Measurements from ENCODE around the gene CD83.
A peak's percentile ranks its signal among the peaks of the same experiment; 100 is the strongest.
"Not testable (repeated sequence)": the region's sequence is repeated elsewhere in the genome, so short reads cannot be mapped to it uniquely, and the experiment has no call there.

The CD83 gene, protein sequence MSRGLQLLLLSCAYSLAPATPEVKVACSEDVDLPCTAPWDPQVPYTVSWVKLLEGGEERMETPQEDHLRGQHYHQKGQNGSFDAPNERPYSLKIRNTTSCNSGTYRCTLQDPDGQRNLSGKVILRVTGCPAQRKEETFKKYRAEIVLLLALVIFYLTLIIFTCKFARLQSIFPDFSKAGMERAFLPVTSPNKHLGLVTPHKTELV

DNA sequence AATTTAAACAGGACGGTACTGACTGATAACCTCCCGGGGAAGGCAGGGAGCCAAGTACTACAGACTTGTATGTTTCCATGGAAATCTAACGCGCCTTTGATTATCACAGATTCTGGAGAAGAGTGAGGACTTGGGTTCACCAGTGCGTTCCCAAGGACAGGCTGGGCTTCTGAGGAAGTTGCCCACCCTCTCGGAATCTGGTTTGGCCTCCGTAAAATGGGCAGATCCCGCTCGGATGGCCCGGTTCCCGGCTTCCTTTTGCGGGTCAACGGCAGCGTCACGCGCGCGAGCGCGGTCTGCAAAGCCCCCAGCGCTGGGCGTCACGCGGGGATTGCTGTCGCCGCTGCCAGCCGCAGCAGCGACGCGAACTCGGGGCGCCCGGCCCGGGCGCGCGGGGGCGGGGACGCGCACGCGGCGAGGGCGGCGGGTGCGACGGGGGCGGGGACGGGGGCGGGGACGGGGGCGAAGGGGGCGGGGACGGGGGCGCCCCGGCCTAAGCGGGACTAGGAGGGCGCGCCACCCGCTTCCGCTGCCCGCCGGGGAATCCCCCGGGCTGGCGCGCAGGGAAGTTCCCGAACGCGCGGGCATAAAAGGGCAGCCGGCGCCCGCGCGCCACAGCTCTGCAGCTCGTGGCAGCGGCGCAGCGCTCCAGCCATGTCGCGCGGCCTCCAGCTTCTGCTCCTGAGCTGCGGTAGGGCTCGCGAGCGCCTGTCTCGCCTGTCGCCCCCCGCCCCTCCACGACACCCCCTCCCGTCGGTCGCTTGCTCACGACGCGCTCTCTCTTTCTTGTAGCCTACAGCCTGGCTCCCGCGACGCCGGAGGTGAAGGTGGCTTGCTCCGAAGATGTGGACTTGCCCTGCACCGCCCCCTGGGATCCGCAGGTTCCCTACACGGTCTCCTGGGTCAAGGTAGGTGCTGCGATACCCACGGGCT is at the start of gene CD83:
Gene CD83 (plus strand): TSS at position 615 of the 933 bp plus-strand sequence. CDS start 40 bp downstream, at position 655.
- peak; percentile 37 for DNase-seq (ENCODE audit: low read depth)

DNA sequence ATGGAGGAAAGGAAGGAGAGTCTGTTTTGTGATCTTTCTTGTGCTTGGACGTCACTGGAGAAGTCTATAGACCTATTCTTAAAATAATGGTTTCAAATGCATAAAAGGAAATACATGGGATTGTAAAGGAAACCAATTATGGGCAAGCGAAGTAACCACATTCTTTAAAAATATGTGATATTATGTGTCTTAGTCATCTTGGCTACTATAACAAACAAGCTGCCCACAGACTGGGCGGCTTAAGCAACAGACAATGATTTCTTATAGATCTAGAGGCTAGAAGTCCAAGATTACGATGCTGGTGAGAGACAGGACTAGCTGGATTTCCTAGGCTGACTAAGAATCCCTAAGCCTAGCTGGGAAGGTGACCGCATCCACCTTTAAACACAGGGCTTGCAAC is 49.4 kb upstream of the CD83 start:
- peak; percentile 98 for DNase-seq (ENCODE audit: low read depth)

DNA sequence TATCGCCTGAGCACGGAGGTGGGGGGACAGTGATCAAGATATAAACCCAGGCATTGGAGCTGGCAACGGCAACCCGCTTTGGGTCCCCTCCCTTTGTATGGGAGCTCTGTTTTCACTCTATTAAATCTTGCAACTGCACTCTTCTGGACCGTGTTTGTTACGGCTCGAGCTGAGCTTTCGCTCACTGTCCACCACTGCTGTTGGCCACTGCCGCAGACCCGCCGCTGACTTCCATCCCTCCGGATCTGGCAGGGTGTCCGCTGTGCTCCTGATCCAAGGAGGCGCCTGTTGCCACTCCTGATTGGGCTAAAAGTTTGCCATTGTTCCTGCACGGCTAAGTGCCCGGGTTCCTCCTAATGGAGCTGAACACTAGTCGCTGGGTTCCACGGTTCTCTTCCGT is 48.9 kb upstream of the CD83 start:
- no peak for DNase-seq (ENCODE audit: low read depth)

DNA sequence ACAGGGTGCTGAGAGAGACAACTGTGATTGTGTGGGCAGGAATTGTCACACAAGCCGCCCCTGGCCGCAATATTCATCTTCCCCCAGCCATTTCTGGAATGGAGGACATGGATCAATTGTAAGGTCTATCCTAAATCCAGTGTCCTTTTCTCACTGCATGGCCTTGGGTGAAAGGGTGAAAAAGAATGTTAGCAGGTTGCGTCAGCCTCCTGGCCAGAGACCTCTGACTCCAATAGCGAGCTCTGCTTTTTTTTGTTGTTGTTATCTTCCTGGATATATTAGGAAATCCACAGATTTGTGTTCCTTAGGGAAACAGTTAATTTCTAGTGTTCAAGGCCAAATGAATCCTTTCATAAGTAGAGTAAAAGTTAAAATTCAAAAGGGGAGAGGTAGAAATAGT is 47.1 kb upstream of the CD83 start:
- DNase-seq (ENCODE audit: low read depth): peak; percentile 91

DNA sequence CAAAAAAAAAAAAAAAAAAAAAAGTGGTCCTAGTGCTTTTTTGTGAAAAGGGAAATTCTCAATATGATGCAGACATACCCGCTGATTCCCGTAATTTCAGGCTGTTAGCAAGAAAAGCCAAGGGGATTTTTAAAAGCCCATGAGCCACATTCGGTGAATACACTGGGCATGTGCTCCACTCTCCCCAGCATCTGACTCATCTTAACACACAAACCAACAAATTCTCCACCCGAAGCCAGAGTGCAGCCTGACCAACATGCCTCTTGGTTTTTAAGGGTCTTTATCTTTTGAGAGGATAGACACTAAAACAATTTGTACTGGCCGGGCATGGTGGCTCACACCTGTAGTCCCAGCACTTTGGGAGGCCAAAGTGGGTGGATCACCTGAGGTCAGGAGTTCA is 45.5 kb upstream of the CD83 start:
- DNase-seq (ENCODE audit: low read depth): peak; percentile 87

DNA sequence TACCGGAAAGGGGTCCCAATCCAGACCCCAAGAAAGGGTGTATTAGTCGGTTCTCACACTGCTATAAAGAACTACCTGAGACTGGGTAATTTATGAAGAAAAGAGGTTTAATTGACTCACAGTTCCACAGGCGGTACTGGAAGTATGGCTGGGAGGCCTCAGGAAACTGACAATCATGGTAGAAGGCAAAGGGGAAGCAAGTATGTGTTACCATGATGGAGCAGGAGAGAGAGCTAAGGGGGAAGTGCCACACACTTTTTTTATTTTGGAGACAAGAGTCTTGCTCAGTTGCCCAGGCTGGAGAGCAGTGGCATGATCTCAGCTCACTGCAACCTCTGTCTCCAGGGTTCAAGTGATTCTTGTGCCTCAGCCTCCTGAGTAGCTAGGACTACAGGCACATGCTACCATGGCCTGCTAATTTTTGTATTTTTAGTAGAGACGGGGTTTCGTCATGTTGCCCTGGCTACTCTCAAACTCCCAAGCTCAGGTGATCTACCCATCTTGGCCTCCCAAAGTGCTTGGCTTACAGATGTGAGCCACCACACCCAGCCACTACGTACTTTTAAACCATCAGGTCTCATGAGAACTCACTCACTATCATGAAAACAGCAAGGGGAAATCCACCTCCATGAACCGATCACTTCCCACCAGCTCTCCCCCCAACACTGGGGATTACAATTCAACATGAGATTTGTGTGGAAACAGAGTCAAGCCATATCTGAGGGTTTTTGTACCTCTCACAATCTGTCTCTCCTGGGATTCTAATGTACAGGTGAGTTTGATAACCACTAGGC is 43.8 kb upstream of the CD83 start:
- DNase-seq (ENCODE audit: low read depth): not testable (repeated sequence)

DNA sequence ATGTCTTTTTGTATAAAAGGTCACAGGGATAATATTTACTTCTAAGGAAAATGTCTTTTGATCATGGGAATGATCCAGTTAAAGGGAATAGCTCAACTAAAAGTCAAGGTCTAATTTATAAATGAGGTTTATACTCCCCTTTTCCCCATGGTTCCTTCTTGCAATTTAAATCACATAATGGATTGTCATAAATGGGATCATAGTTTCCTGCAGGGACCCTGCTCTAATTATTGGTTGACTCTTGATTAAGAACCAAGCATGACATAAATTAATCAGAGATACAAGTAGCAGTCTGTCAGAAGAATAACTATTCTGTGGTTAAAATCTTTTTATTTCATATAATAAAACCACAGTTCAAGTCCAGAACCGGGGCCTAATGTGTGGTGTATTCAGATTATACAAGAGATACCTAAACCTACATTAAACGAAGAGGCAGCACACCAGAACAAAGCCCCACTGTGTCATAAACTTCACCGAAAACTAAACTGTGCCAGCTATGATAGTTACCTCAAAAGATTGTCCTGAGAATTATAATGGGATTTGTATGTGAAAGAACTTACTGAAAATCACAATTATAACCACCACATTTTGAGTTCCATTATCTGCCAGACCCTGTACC is 43.0 kb upstream of the CD83 start:
- no peak for DNase-seq (ENCODE audit: low read depth)

DNA sequence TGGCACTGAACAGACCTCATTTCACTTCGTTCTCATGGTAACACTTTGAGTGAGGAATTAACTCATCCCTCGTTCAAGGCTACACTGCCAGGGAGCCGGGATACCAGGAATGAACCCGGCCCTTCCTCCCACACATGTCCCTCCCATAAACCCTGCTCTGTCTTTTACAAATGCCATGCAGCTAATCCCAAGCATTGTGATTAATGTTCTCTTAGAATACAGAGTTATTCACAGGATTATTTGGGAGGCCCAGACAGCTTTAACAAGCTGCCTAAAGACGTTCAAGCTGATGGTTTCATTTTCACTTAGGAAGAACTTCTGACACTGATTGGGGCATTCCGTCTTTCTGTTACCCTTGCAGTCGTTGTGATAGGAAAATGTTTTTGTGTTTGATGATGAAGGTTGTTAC is 42.5 kb upstream of the CD83 start:
- DNase-seq (ENCODE audit: low read depth): peak; percentile 99

DNA sequence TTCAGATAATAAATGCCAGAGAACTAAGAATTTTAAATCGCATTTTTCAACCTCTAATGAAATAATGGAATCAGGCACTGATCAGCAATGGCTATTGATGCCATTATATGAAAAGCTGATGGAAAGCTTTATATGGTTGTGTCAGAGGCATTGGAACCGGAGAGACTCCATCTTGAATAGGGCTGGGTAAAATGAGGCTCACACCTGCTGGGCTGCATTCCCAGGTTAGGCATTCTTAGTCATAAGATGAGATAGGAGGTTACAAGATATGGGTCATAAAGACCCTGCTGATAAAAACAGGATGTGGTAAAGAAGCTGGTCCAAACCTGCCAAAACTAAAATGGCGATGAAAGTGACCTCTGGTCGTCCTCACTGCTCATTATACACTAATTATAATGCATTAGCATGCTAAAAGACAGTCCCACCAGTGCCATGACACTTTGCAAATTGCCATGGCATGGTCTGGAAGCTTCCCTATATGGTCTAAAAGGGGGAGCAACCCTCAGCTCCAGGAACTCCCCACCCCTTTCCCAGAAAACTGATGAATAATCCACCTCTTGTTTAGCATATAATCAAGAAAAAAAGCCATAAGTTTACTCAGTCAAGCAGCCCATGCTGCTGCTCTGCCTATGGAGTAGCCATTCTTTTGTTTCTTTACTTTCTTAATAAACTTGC is 40.2 kb upstream of the CD83 start:
- no peak for DNase-seq (ENCODE audit: low read depth)

DNA sequence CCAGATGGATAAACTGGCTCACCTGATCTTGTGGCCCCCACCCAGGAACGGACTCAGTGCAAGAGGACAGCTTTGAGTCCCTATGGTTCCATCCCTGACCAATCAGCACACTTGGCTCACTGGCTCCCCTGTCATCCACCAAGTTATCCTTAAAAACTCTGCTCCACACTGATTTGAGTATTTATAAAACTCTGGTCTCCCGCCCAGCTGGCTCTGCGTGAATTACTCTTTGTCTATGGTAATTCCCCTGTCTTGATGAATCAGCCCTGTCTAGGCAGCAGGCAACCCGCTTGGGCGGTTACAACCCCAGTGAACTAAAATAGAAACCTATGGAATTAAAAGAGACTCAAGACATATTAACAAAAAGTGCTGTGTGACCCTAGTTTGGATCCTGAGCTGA is 38.1 kb upstream of the CD83 start:
- DNase-seq (ENCODE audit: low read depth): peak; percentile 45

DNA sequence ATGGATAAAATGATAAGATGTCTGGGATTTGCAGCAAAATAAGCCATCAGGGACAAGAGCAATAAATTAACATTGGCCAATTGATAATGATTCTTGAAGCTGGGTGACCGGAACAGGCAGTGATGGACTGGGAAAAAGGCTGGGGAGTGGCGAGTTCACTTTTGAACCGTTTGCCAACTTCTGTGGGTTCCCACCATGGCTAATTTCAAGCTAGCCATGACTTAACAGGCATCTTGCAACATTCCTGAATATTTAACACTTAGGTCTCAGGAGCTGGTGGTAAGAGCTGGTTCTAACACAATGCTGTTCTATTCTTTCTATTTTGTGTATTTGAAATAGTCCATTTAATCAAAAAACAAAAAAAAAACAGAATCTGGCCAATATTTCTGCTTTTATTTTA is 37.6 kb upstream of the CD83 start:
- DNase-seq (ENCODE audit: low read depth): peak; percentile 20

DNA sequence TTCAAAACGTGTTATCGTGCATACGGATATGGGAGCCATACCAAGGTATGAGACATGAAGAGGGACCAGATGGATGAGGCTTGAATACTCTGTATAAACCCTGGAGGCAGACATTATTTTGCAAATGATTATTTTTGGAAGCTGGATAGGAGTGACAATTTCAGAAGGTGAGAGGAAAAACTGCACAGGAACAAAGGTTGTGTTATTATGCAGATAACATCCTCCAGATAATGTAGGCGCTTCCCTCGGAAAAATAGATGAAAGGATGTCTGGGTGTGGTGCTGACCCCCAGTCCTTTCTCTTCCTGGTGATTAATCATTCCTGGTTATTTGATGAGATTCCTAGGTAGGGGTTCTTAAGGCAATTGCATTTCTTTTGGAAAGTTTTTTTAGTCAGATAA is 36.4 kb upstream of the CD83 start:
- DNase-seq (ENCODE audit: low read depth): no peak

DNA sequence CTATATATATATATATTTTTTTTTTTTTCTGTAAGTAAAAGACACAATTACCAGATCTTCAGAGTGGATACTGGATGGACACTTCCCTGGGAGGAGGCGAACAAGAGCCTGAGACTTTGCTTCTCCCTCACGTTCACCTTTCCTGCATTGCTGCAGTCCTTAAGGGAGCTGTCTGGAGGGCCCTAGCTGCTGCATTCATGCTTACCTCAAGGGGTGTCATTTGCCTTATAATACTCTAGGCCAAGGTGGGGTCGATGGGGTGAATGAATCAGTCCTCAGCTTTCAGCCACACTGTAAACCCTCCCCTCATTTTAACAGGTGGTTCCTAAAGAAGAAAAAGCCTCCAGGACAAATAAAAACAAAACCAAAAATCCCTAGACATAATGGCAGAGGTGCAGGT is 34.8 kb upstream of the CD83 start:
- DNase-seq (ENCODE audit: low read depth): no peak

DNA sequence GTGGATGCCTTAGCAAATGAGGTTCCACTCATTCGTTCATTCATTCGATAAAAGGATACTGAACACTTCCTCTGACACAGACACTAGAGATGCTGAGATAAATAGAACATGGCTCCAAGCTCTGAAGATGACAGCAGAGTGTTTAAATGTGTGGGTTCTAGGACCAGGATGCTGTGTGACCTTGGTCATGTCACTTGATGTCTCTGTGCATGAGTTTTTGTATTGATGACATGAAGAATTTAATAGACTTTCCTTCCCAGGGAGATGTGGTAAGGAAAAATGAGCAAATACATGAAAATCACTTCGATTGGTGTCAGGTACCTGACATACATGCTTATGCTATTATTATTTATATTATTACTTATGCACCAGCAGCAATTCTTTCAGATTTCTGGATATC is 34.3 kb upstream of the CD83 start:
- DNase-seq (ENCODE audit: low read depth): no peak

DNA sequence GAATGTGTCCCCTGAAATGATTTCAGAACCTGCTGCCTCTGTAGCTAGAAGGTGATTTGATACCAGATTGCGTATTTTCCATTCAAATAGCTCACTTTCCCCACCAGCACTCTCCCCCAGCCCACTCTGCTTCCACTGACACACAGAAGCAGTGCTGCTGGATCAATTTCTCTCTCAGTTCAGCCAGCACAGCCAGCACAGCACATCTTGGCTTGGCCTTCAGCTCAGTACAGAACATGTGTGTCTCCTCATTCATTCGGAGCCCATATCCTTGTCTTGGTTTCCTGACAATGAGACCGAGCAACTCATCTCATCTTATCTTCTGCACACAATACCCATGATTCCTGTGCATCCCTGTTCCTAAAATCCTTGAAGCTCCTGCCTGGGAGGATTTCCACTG is 33.8 kb upstream of the CD83 start:
- no peak for DNase-seq (ENCODE audit: low read depth)

DNA sequence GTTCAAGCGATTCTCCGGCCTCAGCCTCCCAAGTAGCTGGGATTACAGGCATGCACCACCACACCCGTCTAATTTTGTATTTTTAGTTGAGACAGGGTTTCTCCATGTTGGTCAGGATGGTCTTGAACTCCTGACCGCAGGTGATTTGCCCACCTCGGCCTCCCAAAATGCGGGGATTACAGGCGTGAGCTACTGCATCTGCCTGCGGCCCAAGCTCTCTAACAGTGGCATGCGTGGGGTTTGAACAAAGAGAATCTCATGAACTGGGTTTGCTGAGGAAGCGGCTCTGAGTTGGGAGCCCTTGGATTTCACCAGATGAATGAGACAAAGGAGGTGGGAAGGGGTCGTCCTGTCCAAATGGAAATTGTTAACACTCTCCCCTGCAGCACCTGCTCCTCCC is 33.2 kb upstream of the CD83 start:
- DNase-seq (ENCODE audit: low read depth): no peak

DNA sequence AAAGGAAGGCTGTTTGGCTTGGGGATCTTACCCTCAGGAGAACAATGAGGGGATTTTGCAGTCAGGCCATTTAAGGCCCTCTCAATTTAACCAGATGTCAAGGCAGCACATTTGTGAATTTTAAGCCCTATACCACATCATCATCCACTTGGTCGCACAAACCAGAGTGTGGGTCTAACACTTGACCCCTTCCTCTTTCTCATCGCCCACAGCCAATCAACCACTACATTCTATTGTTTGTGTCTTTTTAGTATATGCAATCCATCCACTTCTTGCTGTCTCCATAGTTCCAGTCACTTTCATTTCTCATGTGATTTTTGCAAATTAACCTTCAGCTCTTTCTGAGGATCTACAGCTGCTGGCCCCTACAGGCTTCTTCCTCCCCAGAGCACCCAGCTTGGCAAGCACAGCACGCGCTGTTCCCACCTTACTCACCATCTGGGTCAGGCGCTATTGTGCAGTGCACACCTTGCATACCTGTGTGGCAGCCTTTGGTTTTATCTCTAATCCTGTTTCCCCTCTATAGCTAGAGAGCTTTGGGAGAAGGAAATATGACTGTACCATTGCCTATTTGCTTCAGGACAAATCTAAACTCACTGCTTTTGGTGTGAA is 32.3 kb upstream of the CD83 start:
- no peak for DNase-seq (ENCODE audit: low read depth)

DNA sequence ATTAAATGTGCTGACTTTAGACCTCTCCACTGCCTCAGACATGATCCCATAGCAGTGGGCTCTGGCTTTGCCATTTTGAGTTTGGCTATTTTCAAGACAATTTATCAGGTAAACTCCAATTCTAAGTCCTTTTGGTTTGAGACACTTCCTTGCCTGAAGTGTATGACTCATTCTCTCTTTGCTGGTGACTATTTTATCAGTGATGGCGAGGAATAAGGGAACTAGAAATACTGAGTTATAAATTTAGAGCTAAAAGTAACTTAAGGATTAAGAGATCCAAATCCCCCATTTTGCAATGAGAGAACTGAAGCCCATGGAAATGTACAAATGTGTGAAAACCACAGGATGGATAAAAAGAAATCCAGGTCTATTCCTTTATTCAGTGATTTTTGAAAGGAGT is 30.9 kb upstream of the CD83 start:
- DNase-seq (ENCODE audit: low read depth): peak; percentile 3

DNA sequence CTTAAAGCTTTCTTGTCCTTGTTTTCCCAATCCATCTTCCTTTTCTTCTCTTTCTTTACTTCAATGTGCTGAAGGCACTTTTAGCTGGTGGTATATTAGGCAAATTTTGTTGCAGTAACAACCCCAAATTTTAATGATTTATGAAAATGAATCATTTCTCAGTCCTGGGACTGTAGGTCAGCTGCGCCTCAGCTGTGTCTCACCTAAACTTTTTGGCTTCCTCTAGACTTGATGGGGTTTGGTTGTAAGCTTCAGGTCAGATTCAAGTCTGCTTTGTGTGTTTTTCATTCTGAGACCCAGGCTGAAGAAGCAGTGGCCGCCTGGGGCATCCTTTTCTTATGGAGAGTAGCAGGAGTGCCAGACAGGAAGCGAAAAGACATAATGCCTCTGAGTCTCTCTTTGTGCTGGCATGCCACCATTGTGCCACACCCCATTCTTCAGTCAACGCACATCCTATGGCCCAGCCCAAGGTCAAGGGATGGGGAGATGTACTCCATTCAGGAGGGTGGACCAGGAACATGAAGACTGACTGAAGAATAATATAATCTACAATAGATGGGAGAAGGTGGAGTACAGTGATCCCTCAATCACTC is 28.9 kb upstream of the CD83 start:
- DNase-seq (ENCODE audit: low read depth): no peak

DNA sequence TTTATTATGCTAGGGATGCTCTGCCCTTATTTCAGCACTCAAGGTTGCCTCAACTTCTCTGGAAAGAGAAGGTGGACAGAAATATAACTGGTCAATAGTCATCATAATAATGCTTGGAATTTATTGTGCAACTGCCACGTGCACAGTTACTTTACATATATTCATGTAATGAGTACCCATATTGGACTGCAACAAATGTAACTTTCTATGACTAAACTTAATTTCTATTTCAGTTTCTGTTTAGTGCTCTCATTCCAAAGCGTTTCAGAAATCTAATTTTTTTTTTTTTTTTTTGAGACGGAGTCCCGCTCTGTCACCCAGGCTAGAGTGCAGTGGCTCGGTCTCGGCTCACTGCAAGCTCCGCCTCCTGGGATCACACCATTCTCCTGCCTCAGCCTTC is 28.3 kb upstream of the CD83 start:
- DNase-seq (ENCODE audit: low read depth): peak; percentile 3
